ENCODE data around the gene ACSBG1.

- TF ChIP-seq, protein P1, sequence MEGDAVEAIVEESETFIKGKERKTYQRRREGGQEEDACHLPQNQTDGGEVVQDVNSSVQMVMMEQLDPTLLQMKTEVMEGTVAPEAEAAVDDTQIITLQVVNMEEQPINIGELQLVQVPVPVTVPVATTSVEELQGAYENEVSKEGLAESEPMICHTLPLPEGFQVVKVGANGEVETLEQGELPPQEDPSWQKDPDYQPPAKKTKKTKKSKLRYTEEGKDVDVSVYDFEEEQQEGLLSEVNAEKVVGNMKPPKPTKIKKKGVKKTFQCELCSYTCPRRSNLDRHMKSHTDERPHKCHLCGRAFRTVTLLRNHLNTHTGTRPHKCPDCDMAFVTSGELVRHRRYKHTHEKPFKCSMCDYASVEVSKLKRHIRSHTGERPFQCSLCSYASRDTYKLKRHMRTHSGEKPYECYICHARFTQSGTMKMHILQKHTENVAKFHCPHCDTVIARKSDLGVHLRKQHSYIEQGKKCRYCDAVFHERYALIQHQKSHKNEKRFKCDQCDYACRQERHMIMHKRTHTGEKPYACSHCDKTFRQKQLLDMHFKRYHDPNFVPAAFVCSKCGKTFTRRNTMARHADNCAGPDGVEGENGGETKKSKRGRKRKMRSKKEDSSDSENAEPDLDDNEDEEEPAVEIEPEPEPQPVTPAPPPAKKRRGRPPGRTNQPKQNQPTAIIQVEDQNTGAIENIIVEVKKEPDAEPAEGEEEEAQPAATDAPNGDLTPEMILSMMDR (IDR thresholded peaks at IDR 0.05): no peak
- TF ChIP-seq EP300 (IDR thresholded peaks at IDR 0.05): no peak
- TF ChIP-seq POLR2A (IDR thresholded peaks at IDR 0.05): no peak
These were observed 86.8 kb downstream of the ACSBG1 start for GRCh38 chr15:78147566-78147965.

Data from ovary (tissue), 3 donors.